Measurements from ENCODE around the gene FGF4.

The FGF4 gene

GRCh38 chr11:69726019-69726418 lies 49.1 kb downstream of the FGF4 start:
- DNase-seq (ENCODE audit: low spot score) = no peak

- no peak for DNase-seq (ENCODE audit: low spot score)
Observed at GRCh38 chr11:69721745-69722144, 53.4 kb downstream of the FGF4 start.

- DNase-seq (ENCODE audit: low spot score) = no peak
Observed at GRCh38 chr11:69721106-69721505, 54.0 kb downstream of the FGF4 start.
